Esophagus squamous epithelium (tissue), 4 donors: ENCODE data around the gene SAXO2.
"Not testable (repeated sequence)": the region's sequence is repeated elsewhere in the genome, so short reads cannot be mapped to it uniquely, and the experiment has no call there.

Experiments used
- CTCF ChIP-seq, 6 experiments: fragments of 450-650 bp in 4 of 6; fragments of 200-600 bp in 2 of 6; sonication (generic) in 2 of 6; IDR thresholded peaks; one replicate each; pipeline ENCODE4 v1.5.1; 2016 to 2019; ENCODE audit warnings: antibody characterized with exemption in 6 of 6, mild to moderate bottlenecking in 4 of 6, moderate library complexity in 4 of 6
- POLR2A ChIP-seq, 4 donors: fragments of 450-650 bp; IDR thresholded peaks; one replicate each; pipeline ENCODE4 v1.6.1; 2017; ENCODE audit warnings: antibody characterized with exemption in 4 of 4, mild to moderate bottlenecking in 4 of 4, moderate library complexity in 3 of 4

- TF ChIP-seq CTCF, POLR2A (IDR thresholded peaks at IDR 0.05): not testable (repeated sequence)
Observed at GRCh38 chr15:82332711-82333602, 70.3 kb downstream of the SAXO2 start.
